AG09319 (cell line): Measurements from ENCODE around the gene GRK5.

Source experiments
- DNase-seq: peaks from one replicate; pipeline ENCODE4 v3.0.0-alpha.2; 2010; ENCODE audit warnings: low read depth; ENCODE audit errors: extremely low read depth
- TF ChIP-seq, protein P1 (sequence below): IDR thresholded peaks from 2 replicates; pipeline ENCODE4 v1.5.1; 2011; ENCODE audit warnings: low read depth, mild to moderate bottlenecking, inconsistent platforms, low read length, moderate library complexity

The GRK5 gene

DNA sequence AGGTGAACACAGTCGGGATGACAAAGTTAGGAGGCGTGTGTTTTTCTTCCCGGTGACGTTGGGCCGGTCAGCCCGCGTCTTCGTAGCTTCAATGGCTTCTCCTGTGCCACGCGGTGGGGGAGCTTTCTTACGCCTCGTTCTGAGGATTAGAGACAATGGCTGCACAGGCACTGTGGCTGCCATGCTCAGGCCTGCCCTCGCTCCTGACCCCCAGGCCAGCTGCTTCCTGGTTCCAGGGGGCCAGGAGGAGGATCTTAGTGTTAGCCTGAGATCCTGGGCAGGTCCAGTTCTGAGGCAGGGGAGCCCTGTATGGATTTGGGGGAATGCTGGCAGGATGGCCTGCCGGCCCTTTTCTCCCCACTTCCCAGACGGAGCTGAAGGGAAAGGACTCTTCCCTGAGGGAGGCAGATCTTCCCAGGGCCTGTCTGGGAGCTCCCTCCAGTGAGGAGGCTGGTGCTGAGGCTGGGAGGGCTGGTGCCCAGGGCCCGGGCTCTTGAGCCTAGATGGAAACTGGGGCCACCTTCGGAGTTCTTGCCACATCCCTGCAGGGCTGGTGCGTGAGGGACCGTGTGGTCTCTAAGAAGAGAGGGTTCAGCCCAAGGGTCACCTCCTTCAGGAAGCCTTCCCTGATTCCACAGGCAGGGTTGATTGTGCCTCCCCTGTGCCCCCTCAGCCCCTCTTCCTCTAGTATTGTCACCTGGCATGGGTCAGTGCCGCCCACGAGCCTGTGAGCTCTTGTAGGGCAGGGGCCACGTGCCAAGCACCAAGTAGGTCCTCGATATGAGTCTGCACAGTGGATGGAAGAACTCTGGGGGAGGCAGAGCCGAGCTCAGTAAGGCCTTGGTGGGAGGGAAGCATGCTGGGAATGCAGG, 101.4 kb downstream of the GRK5 start:
- DNase-seq = no peak
- TF ChIP-seq, protein P1, sequence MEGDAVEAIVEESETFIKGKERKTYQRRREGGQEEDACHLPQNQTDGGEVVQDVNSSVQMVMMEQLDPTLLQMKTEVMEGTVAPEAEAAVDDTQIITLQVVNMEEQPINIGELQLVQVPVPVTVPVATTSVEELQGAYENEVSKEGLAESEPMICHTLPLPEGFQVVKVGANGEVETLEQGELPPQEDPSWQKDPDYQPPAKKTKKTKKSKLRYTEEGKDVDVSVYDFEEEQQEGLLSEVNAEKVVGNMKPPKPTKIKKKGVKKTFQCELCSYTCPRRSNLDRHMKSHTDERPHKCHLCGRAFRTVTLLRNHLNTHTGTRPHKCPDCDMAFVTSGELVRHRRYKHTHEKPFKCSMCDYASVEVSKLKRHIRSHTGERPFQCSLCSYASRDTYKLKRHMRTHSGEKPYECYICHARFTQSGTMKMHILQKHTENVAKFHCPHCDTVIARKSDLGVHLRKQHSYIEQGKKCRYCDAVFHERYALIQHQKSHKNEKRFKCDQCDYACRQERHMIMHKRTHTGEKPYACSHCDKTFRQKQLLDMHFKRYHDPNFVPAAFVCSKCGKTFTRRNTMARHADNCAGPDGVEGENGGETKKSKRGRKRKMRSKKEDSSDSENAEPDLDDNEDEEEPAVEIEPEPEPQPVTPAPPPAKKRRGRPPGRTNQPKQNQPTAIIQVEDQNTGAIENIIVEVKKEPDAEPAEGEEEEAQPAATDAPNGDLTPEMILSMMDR = no peak

DNA sequence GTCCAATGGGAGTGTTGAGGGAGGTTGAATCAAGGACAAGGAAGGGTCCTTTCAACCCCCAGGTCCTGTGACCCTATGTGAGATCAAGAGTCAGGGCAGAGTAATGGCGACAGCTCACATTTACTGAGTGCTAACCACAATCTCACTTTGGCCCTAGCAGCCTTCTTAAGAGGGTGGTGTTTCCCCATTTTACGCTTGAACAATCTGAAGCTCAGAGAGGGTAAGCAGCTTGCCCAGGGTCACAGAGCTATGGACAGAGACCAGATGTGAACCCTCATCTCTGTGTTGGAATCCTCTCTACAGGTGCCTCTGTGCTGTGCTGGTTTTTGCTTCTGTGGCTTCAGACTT, 102.0 kb downstream of the GRK5 start:
- TF ChIP-seq, protein P1 = no peak
- no peak for DNase-seq

- DNase-seq = no peak
- TF ChIP-seq, protein P1 = no peak
These were observed 103.4 kb downstream of the GRK5 start for GRCh38 chr10:119310806-119311205.

GRCh38 chr10:119312241-119312640, 104.9 kb downstream of the GRK5 start:
- DNase-seq = no peak
- TF ChIP-seq, protein P1 = no peak

- DNase-seq = no peak
- TF ChIP-seq, protein P1 = no peak
These were observed 105.7 kb downstream of the GRK5 start for GRCh38 chr10:119313024-119313423.

DNA sequence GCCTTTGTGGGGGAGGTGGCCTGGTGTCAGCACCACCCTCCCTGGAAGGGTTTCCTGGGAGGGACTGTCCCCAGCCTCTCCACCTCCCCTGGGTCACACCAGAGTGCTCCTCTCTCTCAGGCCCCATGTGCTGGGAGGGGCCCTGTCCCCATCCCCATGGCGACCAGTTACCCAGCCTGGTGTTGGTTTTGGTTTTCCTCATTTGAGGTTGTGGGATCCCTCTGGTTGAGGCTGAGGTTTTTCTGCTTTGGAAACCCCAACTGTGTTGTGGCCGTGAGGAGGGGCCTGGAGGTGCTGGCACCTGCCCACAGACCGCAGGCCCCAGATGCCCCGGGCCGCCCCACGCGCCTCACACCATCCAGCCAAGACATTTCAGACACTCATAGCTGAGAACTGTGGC, 106.3 kb downstream of the GRK5 start:
- TF ChIP-seq, protein P1 = no peak
- DNase-seq = no peak

DNA sequence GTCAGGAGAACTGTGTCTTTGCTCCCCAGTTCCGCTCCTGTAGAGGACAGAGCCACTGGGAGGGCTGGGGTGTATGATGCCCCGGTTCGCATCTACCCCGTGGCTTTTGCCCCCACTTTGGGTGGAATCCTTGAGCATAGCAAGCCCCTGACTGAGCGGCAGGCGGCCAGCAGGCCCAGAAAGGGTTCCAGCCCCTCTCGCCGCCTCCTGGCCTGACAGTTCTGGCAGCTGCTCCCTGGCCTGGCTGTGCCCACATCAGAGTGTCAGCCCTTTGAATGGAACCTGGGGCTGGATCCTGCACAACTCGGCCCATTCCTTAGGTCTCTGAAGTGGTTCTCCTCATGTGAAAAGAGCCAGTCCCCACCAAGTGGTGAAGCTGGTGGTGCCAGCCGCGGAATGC, 106.7 kb downstream of the GRK5 start:
- TF ChIP-seq, protein P1 = no peak

More for the DNA sequence above, 106.7 kb downstream of the GRK5 start:
- DNase-seq = no peak
